Activated T-cell treated with anti-CD3 and anti-CD28 coated beads for 24 hours (primary cell): ENCODE data around the gene TBC1D10A.

Experiments used
- DNase-seq: peaks from one replicate; pipeline ENCODE4 v3.0.0-alpha.2; 2020; ENCODE audit warnings: low read depth

Gene TBC1D10A

DNA sequence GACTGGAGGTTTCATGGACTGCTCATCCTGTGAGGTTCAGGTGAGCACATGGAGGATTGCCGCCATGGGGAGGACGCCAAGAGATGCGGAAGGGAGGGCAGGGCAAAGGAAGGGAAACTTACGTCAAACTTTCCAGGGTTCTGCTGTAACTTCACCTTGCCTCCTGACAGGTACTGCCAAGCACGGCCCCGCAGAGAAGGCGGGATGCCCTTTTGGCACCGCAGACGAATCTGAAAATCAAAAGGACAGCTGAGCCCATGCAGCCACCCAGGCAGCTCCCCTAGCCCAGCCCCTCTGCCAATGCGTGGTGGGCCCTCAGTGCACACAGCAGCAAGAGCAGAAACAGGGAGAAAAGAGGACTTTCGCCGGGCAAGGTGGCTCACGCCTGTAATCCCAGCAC, 27.4 kb downstream of the TBC1D10A start:
- DNase-seq = no peak

DNA sequence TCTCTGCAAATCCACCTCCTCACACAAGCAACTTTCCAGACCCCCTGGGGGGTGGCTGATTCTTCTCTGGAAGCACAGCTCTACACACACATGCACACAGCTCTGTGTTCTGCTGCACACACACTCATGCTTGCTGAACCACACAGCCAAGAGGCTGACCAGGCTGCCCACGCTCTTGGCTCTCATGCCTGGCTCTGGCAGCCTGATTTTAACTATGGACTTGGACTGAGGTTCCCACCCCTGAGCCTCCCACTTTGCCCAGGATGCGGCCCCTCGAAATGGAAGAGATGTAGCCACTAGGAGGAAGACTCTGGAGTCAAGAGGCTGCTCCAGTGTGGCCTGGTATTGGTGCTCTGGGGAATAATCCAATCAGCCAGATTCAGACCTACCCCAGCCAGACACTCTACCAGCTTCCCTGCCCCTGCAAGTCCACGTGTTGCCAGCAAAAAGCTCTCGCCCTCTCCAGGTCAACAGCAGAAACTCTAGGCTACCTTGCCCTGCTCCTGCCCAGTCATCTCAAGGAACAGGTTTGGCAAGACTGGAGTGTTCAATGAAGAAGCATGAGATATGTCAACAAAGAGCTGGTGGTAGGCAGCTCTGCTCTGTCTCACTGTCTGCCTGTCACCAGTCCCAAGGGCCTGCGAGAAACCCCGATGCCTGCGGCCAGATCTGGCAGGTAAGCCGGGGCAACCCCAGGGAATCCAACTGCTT, 28.6 kb downstream of the TBC1D10A start:
- no peak for DNase-seq

DNA sequence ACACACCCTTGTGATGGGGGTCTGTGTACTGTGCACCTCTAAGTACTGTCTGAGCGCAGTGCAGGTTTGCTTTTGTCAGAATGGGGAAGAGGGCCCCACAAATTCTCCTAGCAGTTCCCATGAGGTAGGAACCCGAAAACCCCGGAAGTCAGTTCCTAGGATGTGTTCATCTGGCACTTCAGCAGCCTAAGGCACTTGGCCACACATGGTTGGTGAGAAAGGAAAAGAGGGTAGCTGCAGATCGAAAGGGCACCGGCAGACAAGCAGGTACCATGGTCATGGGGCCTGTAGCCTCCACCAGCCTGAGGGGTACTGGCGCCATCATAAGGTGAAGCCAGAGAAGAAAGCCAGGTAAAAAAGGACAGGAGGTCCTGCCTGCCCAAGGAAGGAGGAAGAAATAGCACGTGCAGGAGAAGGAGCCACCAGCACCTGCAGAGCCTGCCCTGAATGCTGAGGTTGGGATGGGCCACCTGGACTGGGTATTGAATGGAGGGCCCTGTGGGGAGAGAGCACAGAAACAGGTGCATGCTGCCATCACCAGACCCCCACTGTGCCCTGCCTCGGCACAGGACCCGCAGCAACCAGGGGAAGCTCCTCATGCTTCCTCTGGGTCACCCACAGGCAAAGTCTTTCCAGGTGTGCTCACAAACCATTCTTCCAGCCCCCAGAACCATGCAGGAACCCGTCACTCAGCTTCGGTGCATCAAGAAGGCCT, 29.3 kb downstream of the TBC1D10A start:
- DNase-seq = no peak

DNA sequence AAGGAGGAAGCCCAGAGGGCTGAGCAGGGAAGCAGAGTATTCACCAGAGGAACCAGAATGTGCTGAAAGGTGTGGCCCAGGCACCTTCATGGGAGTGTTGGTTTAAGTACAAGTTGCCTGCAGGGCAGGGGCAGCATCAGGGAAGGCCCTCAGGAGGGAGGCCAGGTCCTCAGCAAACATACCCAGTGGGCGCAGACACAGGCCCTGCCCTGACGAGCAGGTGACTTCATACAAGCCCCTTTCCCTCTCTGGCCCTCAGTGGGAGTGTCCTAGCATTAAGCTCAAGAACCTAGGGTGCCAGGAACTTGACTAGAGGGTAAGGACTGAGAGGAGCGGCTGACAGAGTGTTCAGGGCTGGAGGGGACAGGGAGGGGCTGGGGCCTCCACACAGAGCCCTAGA, 29.9 kb downstream of the TBC1D10A start:
- no peak for DNase-seq

DNA sequence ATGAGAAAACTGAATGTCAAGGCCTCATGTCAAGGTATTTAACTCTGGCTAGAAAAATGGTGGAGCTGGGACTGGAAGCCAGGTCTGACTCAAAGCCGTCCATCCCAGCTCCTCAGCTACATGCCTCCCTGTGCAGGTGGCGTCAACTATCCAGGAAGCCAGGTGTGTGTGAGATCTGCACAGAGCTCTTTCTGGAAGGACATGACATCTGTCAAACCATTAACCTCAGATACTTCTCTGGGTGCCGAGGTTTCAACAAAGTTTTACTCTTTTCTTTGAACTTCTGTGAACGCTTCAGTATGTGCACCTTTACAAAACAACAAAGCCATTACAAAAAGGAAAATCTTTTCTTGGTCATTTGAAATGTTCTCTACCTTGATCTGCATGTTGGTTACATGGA, 30.4 kb downstream of the TBC1D10A start:
- DNase-seq = no peak

DNA sequence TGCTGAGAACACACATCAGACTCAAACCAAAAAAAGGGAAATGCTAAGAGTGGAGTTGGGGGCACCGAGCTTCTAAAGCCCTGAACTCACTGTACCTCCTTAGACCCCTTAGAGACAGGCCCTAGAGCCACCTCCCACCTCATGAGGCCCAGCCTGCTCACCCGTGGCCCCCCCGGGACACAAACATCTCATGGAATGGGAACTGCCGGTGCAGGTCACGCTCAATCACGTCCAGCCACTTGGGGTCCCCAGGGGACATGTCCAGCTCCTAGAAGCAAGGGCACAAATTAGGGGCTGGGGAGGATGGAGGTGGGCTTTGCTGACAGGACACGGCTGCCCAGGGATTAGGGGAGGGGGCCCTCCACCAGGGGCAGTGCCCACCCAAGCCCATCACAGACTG, 31.2 kb downstream of the TBC1D10A start:
- DNase-seq = no peak

DNA sequence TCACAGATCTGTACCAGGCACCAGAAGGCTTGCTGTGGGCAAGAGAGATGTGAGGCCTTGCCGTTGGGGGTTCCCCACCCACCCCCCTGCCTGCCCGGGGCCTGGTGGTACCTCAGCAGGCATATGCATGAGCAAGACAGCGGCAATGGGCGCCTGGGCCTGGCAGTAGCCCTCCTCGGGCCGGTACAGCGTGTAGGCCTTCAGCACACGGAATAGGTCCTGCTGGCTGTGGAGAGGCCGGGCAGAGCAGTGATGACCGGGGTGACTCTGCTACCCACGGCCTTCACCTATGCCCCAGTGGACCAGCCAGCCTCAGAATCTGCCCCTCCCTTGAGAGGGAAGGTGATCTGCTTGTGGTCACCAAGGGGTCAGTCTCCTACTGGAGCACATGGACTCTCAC, 31.9 kb downstream of the TBC1D10A start:
- DNase-seq = no peak

DNA sequence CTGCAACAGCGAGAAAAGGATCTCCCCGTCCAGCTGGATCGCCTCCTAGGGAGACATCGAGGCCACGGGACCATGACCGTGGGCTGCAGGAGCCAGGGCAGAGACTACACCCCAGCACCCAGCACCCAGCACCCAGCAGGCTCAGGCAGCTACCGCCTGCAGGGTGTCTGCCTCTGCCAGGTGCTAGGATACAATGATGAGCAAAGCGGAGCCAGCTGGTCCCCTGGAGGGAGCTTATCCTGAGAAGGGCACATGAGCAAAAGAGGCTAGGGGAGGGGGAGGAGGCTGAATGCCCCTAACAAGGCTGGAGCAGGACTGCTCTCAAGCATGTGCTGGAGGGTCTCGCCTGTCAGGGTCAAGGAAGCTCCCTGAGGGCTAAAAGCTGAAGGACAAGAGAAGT, 32.7 kb downstream of the TBC1D10A start:
- no peak for DNase-seq

DNA sequence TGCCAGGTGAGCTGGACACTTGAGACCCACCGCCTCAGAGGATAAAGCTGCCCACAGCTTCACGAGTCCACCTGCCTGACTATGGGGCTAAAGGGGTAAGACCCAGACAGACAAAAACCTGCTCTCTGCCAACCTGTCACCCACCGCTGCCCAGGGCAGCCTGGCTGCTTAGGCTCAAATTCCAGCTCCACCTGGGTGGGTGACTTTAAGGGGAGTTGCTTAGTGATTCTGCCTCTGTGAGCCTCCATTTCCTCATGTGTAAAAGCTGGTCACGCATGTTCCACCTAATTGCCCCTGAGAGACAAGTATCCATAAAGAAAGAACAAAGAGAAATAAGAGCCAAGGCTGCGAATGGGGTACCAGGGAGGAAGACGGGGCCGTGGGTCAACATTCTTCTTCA, 33.7 kb downstream of the TBC1D10A start:
- no peak for DNase-seq

DNA sequence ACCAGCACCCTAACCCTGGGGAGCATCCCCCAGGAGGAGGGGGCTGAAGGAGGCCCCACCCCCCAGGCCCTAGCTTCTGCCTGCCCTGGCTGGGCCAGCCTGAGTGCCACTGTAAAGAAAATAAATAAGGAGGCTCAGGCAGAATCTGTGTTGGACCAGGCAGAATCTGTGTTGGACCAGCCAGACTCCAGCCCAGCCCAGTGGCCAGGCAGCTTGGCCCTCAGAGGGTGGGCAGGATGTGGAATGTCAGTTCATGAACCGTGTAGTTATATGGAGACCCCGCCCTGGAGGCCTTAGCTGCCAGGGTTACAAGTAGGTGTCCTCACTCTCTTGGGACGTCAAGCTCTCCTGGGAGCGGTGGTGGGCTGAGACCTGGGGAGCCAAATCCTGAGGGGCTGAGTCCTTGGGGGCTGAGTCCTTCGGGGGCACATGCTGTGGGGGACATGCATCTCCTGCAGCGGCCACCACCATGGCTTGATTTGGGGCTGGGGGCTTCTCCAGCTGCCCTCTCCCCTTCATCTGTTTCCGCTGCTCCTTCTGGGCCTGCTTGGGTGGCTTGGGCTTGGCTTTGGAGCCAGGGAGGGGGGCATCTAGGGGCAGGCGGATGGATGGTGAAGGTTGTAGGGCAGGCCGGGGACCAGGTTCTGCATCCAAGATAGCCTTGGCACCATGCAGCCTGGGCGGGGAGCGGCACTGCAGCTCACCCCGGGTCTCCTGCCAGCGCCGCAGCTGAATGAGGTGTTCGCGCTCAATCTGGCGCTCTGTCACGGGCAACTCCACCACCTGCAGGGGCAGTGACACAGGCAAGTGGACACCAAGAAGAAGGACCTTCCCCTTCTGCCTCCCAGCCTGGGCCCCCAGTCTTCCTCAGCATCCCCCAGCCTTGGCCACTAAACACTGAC, 34.4 kb downstream of the TBC1D10A start:
- no peak for DNase-seq

DNA sequence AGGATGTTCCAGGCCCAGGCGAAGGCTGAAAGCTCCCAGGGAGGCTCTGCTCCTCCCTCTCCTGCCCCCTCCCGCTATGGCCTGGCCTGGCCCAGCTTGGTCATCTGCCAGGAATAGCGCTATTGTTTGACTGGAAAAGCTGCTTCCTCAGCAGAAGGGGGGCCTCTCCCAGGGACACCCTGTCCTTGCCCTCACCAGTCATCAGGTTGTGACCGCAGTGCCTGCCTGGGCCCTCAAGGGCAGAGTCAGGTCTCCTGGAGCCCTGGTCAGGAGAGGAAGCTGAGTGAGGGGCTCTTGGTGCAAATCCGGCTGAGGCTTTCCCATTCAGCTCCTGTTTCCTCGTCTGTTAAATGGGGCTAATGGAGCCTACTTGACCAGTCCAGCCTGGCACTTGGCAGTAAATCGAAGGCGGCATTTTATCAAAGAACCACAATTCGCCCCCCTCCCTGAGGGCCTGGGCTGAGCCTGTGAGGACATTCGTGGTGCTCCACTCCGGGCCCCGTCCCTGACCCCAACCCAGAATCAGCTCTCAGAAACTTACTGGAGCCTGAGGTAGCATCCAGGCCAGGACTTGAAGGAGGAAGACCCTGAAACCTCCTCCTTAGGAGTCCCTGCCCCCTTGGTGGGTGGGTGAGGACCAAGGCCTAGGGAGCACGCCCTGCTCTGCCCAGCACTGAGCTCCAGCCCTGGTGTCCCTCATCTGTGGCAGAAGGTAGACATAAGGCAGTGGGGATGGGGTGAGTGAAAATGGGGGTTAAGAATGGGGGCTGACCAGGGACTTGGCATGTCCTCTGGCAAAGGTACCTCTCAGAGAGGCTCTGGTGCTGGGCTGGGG, 35.5 kb downstream of the TBC1D10A start:
- DNase-seq = no peak

DNA sequence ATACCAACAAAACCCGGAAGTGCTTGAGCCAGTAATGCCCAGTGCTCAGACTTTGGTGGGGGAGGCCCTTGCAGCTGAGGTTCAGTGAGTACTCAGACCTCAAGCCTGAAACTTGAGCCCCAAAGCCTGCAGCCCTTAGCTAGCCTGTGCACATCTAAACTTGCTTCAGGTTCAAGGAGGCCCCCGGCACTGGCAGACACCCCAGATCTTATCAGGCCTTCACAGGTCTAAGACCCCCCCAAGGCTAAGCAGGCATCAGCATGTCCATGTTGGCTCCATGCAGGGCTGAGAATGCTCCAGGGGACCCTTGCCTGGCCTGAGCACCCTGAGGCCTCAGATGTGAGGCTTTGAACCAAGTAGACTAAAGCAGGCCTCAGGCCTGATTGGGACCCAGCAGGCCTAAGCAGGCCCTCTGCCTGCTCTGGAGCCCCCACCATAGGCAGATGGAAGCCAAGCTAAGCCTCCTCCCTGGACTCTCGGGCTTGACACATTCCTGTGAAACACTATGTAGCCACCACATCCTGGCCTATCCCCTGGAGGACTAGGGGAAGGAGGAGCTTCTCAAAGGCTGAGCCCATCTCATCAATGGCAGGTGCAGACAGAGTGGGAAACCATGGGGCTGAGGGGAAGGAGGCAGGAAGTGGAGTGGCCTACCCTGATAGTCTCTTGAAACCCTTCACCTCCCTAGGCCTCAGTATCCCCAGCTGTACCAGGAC, 36.2 kb downstream of the TBC1D10A start:
- DNase-seq = no peak

DNA sequence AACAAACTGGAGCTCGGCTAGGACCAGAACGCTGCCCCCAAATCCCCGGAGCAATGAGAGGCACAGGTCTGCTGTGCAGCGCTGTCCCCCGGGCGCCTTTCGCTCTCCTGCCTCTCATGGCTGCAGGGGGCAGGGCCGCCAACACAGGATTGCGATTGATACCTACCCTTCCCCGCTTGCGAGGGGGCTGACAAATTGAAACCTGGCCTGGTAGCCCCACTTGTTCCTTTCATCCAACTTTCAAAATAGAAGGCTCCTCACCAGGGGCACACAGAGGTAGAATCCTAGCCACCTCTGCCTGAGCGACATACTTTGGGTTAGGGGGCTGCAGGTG, 36.8 kb downstream of the TBC1D10A start:
- no peak for DNase-seq

DNA sequence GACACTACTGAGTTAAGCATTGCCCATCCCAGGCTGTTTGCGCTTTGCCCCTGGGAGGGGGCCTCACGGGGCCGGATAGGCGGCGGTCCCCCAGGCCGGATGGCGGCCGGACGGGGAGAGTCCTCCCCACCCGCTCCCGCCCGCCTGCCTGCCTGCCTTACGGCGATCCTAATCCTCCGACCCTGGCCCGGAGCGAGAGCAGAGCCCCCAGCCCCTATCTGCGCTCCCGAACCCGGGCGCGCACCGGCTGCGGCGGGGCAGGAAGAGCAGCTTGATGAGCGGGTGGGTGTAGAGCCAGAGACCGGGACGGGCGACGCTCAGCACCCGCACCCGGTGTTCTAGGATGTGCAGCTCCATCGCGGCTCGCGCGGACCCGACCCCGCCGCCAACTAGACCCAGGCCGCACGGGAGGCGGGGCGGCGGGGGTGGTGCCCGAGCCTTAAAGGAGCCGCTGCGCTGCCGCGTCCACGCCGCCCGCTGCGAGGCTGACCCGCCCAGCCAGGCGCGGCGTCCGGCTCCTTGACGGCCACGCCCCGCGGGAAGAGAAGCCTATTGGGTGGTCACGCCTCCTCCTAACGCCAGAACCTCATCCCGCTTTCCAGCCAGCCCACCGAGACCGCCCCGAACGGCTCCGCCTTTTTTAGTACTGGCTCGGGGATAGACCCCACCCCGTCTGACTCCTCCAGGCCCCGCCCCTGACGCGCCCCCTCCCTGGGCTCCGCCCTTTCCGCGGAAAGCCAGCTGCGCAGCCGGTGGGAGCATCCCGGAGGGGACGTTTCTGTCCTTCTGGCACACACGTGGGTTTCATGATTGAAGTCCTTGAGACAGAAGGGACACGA, 37.4 kb downstream of the TBC1D10A start, which contains the start of gene CASTOR1:
Gene CASTOR1, minus strand, starts transcription at position 365 of the 839 bp plus-strand sequence. Its CDS starts 8 bp downstream, at position 357.
- peak; percentile 90 for DNase-seq

DNA sequence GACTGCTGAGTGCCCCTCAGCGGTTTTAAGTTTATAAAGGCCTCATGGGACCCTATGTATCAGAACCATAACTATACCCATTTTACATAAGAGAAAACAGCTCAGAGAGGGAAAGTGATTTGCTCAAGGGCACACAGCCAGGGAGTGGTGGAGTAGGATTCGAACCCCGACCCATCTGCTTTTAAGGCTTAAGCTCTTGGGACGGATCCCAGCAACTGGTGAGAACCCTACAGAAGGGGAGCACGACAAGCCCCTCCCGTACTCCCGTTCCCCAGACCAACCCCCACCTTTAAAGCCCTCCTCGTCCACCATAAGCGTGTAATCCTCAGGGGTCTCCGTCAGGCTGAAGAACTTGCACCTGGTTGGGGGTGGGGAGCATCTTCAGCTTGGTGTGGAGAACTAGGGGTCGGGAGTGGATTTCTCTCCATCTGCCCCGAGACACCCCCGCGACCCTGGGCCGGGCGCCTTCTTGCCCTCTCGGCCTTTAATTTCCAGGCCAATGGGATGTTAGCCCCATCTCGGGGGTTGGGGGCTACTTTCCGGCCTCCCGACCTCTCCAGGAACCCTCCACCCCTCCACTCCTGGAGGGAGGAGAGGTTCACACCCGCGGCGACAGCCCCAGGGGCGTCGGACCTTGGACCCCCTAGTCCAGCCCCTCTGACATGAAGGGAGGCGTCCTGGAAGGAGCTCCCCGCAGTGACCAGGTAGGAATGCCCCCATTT, 38.2 kb downstream of the TBC1D10A start:
- DNase-seq = no peak

DNA sequence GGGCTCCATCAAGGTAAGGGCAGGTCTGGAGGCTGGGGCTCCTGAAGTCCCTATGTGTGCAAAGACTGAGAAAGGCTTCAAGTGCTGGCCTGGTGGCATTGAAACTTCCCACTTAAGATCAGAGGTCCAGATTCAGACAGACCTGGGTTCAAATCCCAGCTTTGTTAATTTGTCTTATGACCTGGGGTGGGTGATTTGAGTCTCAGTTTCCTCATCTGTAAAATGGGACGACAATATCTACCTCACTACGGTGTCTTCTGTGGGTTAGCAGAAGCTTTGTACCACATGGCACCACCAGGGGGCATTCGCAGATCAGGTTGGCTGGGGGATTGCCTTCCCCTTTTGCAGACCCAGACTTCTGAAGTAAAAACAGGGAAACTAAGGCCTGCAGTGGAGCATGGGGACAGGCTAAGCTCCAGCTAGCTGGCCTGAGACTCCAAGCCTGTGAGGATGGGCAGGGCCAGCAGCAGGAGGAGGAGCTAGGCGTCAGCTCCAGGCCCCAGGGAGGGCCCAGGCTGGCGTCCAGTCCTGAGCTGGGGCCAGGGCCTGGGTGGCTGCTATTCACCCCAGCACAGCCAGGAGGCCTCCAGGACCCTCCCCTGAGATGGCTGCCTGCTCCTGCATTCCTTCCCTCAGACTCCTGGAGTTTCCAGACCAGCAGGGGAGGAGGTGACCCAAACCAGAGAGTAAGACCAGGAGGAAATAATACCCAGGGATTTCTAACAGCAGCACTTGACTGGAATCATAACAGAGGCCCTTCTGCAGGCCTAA, 38.9 kb downstream of the TBC1D10A start:
- DNase-seq = peak; percentile 85

DNA sequence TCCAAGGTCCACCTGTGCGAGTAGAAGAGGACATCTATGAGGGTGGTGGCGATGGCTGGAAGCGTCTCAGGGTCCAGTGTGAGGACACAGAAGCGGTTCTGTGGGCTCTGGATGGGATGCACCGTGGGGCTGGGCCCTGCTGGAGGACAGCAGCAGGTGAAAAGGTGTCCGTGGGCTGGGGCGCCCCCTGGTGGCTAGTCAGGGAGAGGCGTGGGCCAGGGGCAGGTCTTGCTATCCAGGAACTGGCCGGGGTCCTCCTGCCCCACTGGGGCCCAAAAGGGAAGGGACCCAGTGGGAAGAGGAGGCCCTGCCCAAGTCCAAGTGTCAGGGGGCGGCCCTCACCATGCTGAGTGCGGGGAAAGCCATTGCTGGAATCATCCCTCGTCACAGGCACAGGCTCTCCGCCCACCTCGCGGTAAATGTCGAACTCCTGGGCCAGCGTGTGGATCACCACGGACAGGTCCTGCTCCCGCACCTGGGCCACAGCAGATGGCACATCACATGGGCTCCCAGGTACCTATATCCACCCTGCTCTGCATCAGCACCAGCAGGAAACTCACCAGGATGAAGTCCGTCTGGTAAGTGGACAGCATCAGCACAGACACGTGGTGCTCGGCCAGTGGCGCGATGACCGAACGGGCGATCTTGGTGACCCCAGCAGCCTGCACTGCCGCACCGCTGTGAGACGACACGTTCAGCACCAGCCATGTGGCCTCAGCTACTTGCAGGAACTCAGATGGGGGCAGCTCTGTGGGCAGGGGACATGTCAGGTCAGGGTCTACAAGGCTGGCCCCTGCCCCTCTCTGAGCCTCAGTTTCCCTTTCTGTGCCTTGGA, 39.7 kb downstream of the TBC1D10A start:
- DNase-seq = peak; percentile 80

DNA sequence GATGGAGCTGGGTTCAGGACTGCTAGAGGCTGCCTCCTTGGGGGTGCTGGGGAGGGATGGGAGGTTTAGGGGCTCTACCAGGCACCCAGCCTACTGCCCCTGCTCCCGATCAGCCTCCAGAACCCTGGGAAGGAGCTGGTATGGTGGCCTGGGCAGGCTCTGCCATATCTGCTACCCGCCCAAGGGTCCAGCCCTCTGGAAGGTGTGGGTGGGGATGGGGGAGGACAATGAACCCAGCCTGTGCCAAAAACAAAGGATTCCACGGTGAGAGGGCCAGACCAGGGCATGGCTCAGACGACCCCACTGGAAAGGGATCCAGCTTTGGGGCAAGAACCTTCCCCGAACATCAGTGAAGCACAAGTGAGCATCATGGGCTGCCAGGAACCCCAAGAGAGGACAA, 40.4 kb downstream of the TBC1D10A start:
- DNase-seq = no peak
